Measurements from ENCODE around the gene PREB. TPM values are rescaled to one million over a fixed set of nuclear protein-coding genes. Genes with fewer than 3 reads are reported as not detected.

The PREB gene
- total and polyA plus RNA-seq, 2 of the 13 experiments (the other 11 are each of a cell fraction or from before 2014, with no cell fraction given): 112 to 192 TPM

GRCh38 chr2:27086090-27086723 lies 48.2 kb downstream of the PREB start (continued):
- TF ChIP-seq ZBTB40 (IDR thresholded peaks at IDR 0.05): no peak
- TF ChIP-seq ZBTB40 (CRISPR knock-in tag; IDR thresholded peaks at IDR 0.05): no peak
- TF ChIP-seq WIZ (CRISPR knock-in tag; IDR thresholded peaks at IDR 0.05): no peak
- no peak for TF ChIP-seq ZNF563 (CRISPR knock-in tag; IDR thresholded peaks at IDR 0.05)
- TF ChIP-seq, protein P1, sequence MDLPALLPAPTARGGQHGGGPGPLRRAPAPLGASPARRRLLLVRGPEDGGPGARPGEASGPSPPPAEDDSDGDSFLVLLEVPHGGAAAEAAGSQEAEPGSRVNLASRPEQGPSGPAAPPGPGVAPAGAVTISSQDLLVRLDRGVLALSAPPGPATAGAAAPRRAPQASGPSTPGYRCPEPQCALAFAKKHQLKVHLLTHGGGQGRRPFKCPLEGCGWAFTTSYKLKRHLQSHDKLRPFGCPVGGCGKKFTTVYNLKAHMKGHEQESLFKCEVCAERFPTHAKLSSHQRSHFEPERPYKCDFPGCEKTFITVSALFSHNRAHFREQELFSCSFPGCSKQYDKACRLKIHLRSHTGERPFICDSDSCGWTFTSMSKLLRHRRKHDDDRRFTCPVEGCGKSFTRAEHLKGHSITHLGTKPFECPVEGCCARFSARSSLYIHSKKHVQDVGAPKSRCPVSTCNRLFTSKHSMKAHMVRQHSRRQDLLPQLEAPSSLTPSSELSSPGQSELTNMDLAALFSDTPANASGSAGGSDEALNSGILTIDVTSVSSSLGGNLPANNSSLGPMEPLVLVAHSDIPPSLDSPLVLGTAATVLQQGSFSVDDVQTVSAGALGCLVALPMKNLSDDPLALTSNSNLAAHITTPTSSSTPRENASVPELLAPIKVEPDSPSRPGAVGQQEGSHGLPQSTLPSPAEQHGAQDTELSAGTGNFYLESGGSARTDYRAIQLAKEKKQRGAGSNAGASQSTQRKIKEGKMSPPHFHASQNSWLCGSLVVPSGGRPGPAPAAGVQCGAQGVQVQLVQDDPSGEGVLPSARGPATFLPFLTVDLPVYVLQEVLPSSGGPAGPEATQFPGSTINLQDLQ (CRISPR knock-in tag; IDR thresholded peaks at IDR 0.05): peak; percentile 67
- TF ChIP-seq ELF4 (CRISPR knock-in tag; IDR thresholded peaks at IDR 0.05; ENCODE audit: borderline replicate concordance): no peak
- TF ChIP-seq ZNF724P (CRISPR knock-in tag; IDR thresholded peaks at IDR 0.05; ENCODE audit: borderline replicate concordance): 0 out of 2 replicates have a peak, but pooled peaks have one; percentile 23
- TF ChIP-seq TCF7 (IDR thresholded peaks at IDR 0.05; ENCODE audit: low read depth): no peak
- TF ChIP-seq BRCA1 (CRISPR knock-in tag; IDR thresholded peaks at IDR 0.05): no peak
- TF ChIP-seq ZNF552 (CRISPR knock-in tag; IDR thresholded peaks at IDR 0.05; ENCODE audit: borderline replicate concordance): no peak; the same call in 1 of the 2 replicates
- TF ChIP-seq HDAC1 (CRISPR knock-in tag; IDR thresholded peaks at IDR 0.05): peak; percentile 67
- TF ChIP-seq, protein P2, sequence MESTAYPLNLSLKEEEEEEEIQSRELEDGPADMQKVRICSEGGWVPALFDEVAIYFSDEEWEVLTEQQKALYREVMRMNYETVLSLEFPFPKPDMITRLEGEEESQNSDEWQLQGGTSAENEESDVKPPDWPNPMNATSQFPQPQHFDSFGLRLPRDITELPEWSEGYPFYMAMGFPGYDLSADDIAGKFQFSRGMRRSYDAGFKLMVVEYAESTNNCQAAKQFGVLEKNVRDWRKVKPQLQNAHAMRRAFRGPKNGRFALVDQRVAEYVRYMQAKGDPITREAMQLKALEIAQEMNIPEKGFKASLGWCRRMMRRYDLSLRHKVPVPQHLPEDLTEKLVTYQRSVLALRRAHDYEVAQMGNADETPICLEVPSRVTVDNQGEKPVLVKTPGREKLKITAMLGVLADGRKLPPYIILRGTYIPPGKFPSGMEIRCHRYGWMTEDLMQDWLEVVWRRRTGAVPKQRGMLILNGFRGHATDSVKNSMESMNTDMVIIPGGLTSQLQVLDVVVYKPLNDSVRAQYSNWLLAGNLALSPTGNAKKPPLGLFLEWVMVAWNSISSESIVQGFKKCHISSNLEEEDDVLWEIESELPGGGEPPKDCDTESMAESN (CRISPR knock-in tag; conservative IDR thresholded peaks at IDR 0.05): peak; percentile 93; the same call in 1 of the 2 replicates
- no peak; the same call in 1 of the 2 replicates for TF ChIP-seq PAWR (CRISPR knock-in tag; IDR thresholded peaks at IDR 0.05; ENCODE audit: borderline replicate concordance)
- TF ChIP-seq, protein P3, sequence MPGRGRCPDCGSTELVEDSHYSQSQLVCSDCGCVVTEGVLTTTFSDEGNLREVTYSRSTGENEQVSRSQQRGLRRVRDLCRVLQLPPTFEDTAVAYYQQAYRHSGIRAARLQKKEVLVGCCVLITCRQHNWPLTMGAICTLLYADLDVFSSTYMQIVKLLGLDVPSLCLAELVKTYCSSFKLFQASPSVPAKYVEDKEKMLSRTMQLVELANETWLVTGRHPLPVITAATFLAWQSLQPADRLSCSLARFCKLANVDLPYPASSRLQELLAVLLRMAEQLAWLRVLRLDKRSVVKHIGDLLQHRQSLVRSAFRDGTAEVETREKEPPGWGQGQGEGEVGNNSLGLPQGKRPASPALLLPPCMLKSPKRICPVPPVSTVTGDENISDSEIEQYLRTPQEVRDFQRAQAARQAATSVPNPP (CRISPR knock-in tag; IDR thresholded peaks at IDR 0.05): no peak; the same call in 1 of the 2 replicates

Measured in HepG2 (cell line).